K562 (cell line): Measurements from ENCODE around the gene FOSL1. TPM values are rescaled to one million over a fixed set of nuclear protein-coding genes. Genes with fewer than 3 reads are reported as not detected.

Source experiments
- EP300 ChIP-seq: IDR thresholded peaks from 2 replicates; pipeline ENCODE4 v1.6.1; 2012; ENCODE audit warnings: low read length, improper control_type of control experiment
- POLR2AphosphoS5 ChIP-seq: IDR thresholded peaks from 2 replicates; pipeline ENCODE4 v1.6.1; 2011; ENCODE audit warnings: mild to moderate bottlenecking, low read depth, low read length, moderate library complexity; ENCODE audit not compliant: control insufficient read depth, insufficient read depth
- RUNX1 ChIP-seq: sonication (generic); IDR thresholded peaks from 2 replicates; pipeline ENCODE4 v1.6.1; 2016; ENCODE audit warnings: antibody characterized with exemption, low read depth
- YY1 ChIP-seq, 3 experiments: IDR thresholded peaks; 2 replicates each; pipeline ENCODE4 v1.6.1; 2011; ENCODE audit warnings: low read length in 2 of 3, mild to moderate bottlenecking in 2 of 3, moderate library complexity in 2 of 3, borderline replicate concordance in 1 of 3, control low read depth in 1 of 3, low read depth in 1 of 3; ENCODE audit not compliant: insufficient read depth in 3 of 3, insufficient replicate concordance in 2 of 3, control insufficient read depth in 1 of 3, insufficient read length in 1 of 3; ENCODE audit errors: extremely low read depth in 1 of 3
- ZEB2 ChIP-seq: fragments of 450-650 bp; IDR thresholded peaks from 2 replicates; pipeline ENCODE4 v1.6.1; 2016
- ZNF175 ChIP-seq: fragments of 200-800 bp; sonication (Bioruptor generic); IDR thresholded peaks from 2 replicates; pipeline ENCODE4 v1.6.1; 2016; ENCODE audit warnings: low read depth, mild to moderate bottlenecking, missing genetic modification characterization, missing compliant biosample characterization
- polyA plus RNA-seq, 8 experiments: library from polyadenylated mRNA; depleted of rRNA in 4 of 8; stranded (reverse) in 5 of 8; unstranded in 3 of 8; fragments of >200 nt; fragmentation: Nextera tagmentation in 2 of 8; fragmentation: Illumina TruSeq in 1 of 8; extraction: Ambion mirVana in 2 of 8; extraction: Trizol in 1 of 8; gene quantifications; 2 replicates each; pipeline versions ENCODE4 v1.2.1 to v1.2.3, GENCODE V29; 2011 to 2014; ENCODE audit warnings: inconsistent platforms in 1 of 8, missing spikeins in 1 of 8
- total RNA-seq, 7 experiments: library from RNA; depleted of rRNA in 6 of 7; stranded (reverse); fragments of >200 nt in 6 of 7; fragmentation: Illumina TruSeq in 2 of 7; extraction: Trizol in 2 of 7; gene quantifications; 2 replicates each; pipeline versions ENCODE4 v1.2.1 to v1.2.3, GENCODE V29; 2011 to 2021; ENCODE audit warnings: low replicate concordance in 1 of 7
- TF ChIP-seq, protein P1 (sequence below): sonication (generic); formaldehyde crosslinking; IDR thresholded peaks from 2 replicates; pipeline ENCODE4 v1.8.1; 2023; ENCODE audit warnings: missing genetic modification reagents, mild to moderate bottlenecking, borderline replicate concordance
- TF ChIP-seq, protein P2 (sequence below): fragments of 250-450 bp; sonication (Bioruptor Pico); IDR thresholded peaks from 2 replicates; pipeline ENCODE4 v1.5.0; 2020; ENCODE audit warnings: mild to moderate bottlenecking, borderline replicate concordance
- TF ChIP-seq, protein P3 (sequence below): fragments of 450-650 bp; formaldehyde crosslinking; conservative IDR thresholded peaks from 2 replicates; pipeline ENCODE4 v1.4.0; 2022; ENCODE audit warnings: mild to moderate bottlenecking, missing genetic modification characterization
- TF ChIP-seq, protein P4 (sequence below): sonication (generic); formaldehyde crosslinking; IDR thresholded peaks from 2 replicates; pipeline ENCODE4 v1.8.0; 2023; ENCODE audit warnings: missing genetic modification reagents, mild to moderate bottlenecking, borderline replicate concordance

FOSL1 gene
- total and polyA plus RNA-seq, 9 of the 15 experiments (the other 6 are each of a cell fraction or from before 2014, with no cell fraction given) = 3.5 to 39.6 (median 10.0) TPM

DNA sequence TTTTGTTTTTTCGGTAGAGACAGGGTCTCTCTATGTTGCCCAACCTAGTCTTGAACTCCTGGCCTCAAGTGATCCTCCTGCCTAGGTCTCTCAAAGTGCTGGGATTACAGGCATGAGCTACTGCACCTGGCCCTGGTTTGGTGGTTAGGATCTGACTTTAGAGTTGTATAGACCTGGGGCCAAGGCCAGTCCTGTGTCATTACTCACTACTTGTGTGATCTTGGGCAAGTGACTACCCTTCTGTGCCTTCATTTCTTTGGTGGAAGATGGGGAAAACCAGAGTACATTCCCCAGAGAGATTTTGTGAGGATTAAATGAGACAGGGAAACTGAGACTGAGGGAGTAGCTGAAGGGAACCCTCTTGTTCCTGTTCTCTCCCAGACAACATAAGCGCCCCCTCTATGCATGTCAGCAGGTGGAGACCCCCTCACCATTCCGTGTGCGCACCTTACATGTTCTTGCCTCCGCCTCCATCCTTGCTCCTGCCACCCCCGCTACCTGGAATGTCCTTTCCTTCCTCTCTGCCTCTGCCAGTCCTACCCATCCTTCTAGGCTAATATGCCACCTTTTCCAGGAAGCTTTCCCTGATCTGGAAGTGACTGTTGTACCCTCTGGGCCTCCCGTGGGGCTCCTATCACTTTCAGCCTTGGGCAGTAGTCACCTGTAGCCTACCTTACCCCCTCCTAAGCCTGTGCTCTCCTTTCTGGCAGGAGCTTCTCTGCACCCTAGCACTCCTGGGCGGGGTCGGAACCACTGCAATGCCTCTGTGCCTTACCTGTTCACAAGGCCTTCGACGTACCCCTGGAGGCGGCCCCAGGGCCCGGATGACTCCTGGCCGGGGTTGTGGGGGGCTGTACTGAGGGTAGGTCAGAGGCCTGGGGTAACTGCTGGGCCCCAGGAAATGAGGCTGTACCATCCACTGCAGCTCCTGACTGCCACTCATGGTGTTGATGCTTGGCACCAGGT lies 3.9 kb downstream of the FOSL1 start (continued):
- TF ChIP-seq EP300 (no peak), RUNX1 (no peak), YY1 (IDR thresholded peaks at IDR 0.05; ENCODE audit: borderline replicate concordance in 1 of 3, control insufficient read depth in 1 of 3, extremely low read depth in 1 of 3, insufficient read depth in 3 of 3, insufficient read length in 1 of 3, insufficient replicate concordance in 2 of 3, low read depth in 1 of 3, low read length in 2 of 3) (no peak), ZEB2 (no peak), POLR2AphosphoS5 (peak; percentile 57), ZNF175 (CRISPR knock-in tag) (no peak)
- TF ChIP-seq, protein P1, sequence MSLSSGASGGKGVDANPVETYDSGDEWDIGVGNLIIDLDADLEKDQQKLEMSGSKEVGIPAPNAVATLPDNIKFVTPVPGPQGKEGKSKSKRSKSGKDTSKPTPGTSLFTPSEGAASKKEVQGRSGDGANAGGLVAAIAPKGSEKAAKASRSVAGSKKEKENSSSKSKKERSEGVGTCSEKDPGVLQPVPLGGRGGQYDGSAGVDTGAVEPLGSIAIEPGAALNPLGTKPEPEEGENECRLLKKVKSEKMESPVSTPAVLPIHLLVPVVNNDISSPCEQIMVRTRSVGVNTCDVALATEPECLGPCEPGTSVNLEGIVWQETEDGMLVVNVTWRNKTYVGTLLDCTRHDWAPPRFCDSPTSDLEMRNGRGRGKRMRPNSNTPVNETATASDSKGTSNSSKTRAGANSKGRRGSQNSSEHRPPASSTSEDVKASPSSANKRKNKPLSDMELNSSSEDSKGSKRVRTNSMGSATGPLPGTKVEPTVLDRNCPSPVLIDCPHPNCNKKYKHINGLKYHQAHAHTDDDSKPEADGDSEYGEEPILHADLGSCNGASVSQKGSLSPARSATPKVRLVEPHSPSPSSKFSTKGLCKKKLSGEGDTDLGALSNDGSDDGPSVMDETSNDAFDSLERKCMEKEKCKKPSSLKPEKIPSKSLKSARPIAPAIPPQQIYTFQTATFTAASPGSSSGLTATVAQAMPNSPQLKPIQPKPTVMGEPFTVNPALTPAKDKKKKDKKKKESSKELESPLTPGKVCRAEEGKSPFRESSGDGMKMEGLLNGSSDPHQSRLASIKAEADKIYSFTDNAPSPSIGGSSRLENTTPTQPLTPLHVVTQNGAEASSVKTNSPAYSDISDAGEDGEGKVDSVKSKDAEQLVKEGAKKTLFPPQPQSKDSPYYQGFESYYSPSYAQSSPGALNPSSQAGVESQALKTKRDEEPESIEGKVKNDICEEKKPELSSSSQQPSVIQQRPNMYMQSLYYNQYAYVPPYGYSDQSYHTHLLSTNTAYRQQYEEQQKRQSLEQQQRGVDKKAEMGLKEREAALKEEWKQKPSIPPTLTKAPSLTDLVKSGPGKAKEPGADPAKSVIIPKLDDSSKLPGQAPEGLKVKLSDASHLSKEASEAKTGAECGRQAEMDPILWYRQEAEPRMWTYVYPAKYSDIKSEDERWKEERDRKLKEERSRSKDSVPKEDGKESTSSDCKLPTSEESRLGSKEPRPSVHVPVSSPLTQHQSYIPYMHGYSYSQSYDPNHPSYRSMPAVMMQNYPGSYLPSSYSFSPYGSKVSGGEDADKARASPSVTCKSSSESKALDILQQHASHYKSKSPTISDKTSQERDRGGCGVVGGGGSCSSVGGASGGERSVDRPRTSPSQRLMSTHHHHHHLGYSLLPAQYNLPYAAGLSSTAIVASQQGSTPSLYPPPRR (CRISPR knock-in tag) = no peak
- TF ChIP-seq, protein P2, sequence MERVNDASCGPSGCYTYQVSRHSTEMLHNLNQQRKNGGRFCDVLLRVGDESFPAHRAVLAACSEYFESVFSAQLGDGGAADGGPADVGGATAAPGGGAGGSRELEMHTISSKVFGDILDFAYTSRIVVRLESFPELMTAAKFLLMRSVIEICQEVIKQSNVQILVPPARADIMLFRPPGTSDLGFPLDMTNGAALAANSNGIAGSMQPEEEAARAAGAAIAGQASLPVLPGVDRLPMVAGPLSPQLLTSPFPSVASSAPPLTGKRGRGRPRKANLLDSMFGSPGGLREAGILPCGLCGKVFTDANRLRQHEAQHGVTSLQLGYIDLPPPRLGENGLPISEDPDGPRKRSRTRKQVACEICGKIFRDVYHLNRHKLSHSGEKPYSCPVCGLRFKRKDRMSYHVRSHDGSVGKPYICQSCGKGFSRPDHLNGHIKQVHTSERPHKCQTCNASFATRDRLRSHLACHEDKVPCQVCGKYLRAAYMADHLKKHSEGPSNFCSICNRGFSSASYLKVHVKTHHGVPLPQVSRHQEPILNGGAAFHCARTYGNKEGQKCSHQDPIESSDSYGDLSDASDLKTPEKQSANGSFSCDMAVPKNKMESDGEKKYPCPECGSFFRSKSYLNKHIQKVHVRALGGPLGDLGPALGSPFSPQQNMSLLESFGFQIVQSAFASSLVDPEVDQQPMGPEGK (CRISPR knock-in tag) = no peak
- TF ChIP-seq, protein P3, sequence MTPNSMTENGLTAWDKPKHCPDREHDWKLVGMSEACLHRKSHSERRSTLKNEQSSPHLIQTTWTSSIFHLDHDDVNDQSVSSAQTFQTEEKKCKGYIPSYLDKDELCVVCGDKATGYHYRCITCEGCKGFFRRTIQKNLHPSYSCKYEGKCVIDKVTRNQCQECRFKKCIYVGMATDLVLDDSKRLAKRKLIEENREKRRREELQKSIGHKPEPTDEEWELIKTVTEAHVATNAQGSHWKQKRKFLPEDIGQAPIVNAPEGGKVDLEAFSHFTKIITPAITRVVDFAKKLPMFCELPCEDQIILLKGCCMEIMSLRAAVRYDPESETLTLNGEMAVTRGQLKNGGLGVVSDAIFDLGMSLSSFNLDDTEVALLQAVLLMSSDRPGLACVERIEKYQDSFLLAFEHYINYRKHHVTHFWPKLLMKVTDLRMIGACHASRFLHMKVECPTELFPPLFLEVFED (CRISPR knock-in tag) = peak; percentile 87
- TF ChIP-seq, protein P4, sequence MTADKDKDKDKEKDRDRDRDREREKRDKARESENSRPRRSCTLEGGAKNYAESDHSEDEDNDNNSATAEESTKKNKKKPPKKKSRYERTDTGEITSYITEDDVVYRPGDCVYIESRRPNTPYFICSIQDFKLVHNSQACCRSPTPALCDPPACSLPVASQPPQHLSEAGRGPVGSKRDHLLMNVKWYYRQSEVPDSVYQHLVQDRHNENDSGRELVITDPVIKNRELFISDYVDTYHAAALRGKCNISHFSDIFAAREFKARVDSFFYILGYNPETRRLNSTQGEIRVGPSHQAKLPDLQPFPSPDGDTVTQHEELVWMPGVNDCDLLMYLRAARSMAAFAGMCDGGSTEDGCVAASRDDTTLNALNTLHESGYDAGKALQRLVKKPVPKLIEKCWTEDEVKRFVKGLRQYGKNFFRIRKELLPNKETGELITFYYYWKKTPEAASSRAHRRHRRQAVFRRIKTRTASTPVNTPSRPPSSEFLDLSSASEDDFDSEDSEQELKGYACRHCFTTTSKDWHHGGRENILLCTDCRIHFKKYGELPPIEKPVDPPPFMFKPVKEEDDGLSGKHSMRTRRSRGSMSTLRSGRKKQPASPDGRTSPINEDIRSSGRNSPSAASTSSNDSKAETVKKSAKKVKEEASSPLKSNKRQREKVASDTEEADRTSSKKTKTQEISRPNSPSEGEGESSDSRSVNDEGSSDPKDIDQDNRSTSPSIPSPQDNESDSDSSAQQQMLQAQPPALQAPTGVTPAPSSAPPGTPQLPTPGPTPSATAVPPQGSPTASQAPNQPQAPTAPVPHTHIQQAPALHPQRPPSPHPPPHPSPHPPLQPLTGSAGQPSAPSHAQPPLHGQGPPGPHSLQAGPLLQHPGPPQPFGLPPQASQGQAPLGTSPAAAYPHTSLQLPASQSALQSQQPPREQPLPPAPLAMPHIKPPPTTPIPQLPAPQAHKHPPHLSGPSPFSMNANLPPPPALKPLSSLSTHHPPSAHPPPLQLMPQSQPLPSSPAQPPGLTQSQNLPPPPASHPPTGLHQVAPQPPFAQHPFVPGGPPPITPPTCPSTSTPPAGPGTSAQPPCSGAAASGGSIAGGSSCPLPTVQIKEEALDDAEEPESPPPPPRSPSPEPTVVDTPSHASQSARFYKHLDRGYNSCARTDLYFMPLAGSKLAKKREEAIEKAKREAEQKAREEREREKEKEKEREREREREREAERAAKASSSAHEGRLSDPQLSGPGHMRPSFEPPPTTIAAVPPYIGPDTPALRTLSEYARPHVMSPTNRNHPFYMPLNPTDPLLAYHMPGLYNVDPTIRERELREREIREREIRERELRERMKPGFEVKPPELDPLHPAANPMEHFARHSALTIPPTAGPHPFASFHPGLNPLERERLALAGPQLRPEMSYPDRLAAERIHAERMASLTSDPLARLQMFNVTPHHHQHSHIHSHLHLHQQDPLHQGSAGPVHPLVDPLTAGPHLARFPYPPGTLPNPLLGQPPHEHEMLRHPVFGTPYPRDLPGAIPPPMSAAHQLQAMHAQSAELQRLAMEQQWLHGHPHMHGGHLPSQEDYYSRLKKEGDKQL = no peak
